T47D (cell line): ENCODE results near the gene DLX3.

Experiments used
- DNase-seq, 2 experiments: peaks; one replicate each; pipeline versions ENCODE4 v3.0.0 to v3.0.0-alpha.2; 2011 to 2012; ENCODE audit warnings: low read depth in 1 of 2, low spot score in 1 of 2
- JUND ChIP-seq: IDR thresholded peaks from 2 replicates; pipeline ENCODE4 v1.6.1; 2012; ENCODE audit warnings: low read depth
- in situ Hi-C: cut with HindIII; loops from 2 replicates; pipeline ENCODE4 v1.10.0; 2016; ENCODE audit warnings: low sequenced_read_pairs, low pct_unique_long_range_greater_than_20kb

Gene DLX3

GRCh38 chr17:50018909-50019308 lies 23.9 kb upstream of the DLX3 start:
- DNase-seq = no peak
- in situ Hi-C loops = no loop called here
- no peak for TF ChIP-seq JUND

GRCh38 chr17:50015146-50015545 lies 20.1 kb upstream of the DLX3 start:
- DNase-seq = no peak
- no peak for TF ChIP-seq JUND
- in situ Hi-C loops = no loop called here

- in situ Hi-C loops = no loop called here
- no peak for TF ChIP-seq JUND
- no peak for DNase-seq
Measured at GRCh38 chr17:50014471-50015088, 19.6 kb upstream of the DLX3 start.

GRCh38 chr17:50013079-50013478 lies 18.1 kb upstream of the DLX3 start:
- no peak for DNase-seq
- no peak for TF ChIP-seq JUND
- in situ Hi-C loops = no loop called here

- in situ Hi-C loops = no loop called here
- DNase-seq = no peak
- no peak for TF ChIP-seq JUND
Measured at GRCh38 chr17:50009282-50009681, 14.3 kb upstream of the DLX3 start.

- in situ Hi-C loops = no loop called here
- DNase-seq = peak in 1 of 2 experiments; percentile 49
Measured at GRCh38 chr17:50003911-50004310, 8.9 kb upstream of the DLX3 start.

GRCh38 chr17:49998836-49999511 lies 4.0 kb upstream of the DLX3 start:
- in situ Hi-C loops = no loop called here
- TF ChIP-seq JUND = no peak
- DNase-seq = no peak

More at GRCh38 chr17:50003911-50004310, 8.9 kb upstream of the DLX3 start:
- no peak for TF ChIP-seq JUND

GRCh38 chr17:49997773-49998703 lies 3.0 kb upstream of the DLX3 start:
- TF ChIP-seq JUND = no peak
- peak; percentile 79 to 95 for DNase-seq
- in situ Hi-C loops = no loop called here

GRCh38 chr17:49997301-49997650 lies 2.3 kb upstream of the DLX3 start:
- no peak for TF ChIP-seq JUND
- DNase-seq = no peak
- in situ Hi-C loops = no loop called here

- in situ Hi-C loops = no loop called here
- no peak for TF ChIP-seq JUND
- DNase-seq = peak in 1 of 2 experiments; percentile 69
Measured at GRCh38 chr17:49996495-49997300, 1.7 kb upstream of the DLX3 start.

- no peak for TF ChIP-seq JUND
- in situ Hi-C loops = no loop called here
- DNase-seq = no peak
Measured at GRCh38 chr17:49996121-49996494, 1.1 kb upstream of the DLX3 start.
